Measurements from ENCODE around the gene CYP27A1. TPM values are rescaled to one million over a fixed set of nuclear protein-coding genes. Genes with fewer than 3 reads are reported as not detected.
A peak's percentile ranks its signal among the peaks of the same experiment; 100 is the strongest.

CYP27A1 gene
- 180 TPM for total RNA-seq
- long read RNA-seq, transcript CYP27A1-201 (9 exons, 2,286 nt), result major isoform, 391 of 481 reads
- long read RNA-seq, partial matches to known transcripts, result 31 of 481 reads
- long read RNA-seq, other reads (novel, unspliced or antisense), result 57 of 481 reads

GRCh38 chr2:218781691-218782527, at the start of gene CYP27A1:
Gene CYP27A1 (plus strand): TSS chr2:218782147. CDS start chr2:218782183, 36 bp downstream.
- TF ChIP-seq CTCF (IDR thresholded peaks at IDR 0.05), result no peak
- peaks cover 8% of the 10 kb centered on the region for H3K4me1 ChIP-seq
- ATAC-seq, result peak; percentile 91
- H3K27ac ChIP-seq, result peak within 1 kb of the TSS; percentile 89
- no peaks in the 10 kb centered on the region for H3K36me3 ChIP-seq
- H3K9me3 ChIP-seq, result no peaks in the 10 kb centered on the region
- no peaks in the 10 kb centered on the region for H3K27me3 ChIP-seq
- intact Hi-C loops (cut with DNase I), result no loop called here
- DNase-seq, result peak; percentile 87
- peak within 1 kb of the TSS; percentile 72 for H3K4me3 ChIP-seq

- Histone ChIP-seq H3K36me3 (peaks cover 5% of the 10 kb centered on the region), H3K4me3 (no peak overlapping the region), H3K27ac (peak overlapping the region; percentile 67), H3K4me1 (peaks cover 28% of the 10 kb centered on the region), H3K27me3 (no peaks in the 10 kb centered on the region), H3K9me3 (no peaks in the 10 kb centered on the region)
- DNase-seq (no peak), ATAC-seq (no peak)
- no peak for TF ChIP-seq CTCF (IDR thresholded peaks at IDR 0.05)
- intact Hi-C loops (cut with DNase I), result no loop called here
These were observed 49.2 kb upstream of the CYP27A1 start for GRCh38 chr2:218732761-218733158.

GRCh38 chr2:218733171-218734021, 48.6 kb upstream of the CYP27A1 start:
- intact Hi-C loops (cut with DNase I), result no loop called here

GRCh38 chr2:218734190-218734975, 47.6 kb upstream of the CYP27A1 start:
- intact Hi-C loops (cut with DNase I), result no loop called here
- no peak overlapping the region for H3K4me3 ChIP-seq
- no peak for DNase-seq
- H3K27me3 ChIP-seq, result no peaks in the 10 kb centered on the region
- H3K27ac ChIP-seq, result no peak overlapping the region
- no peaks in the 10 kb centered on the region for H3K9me3 ChIP-seq
- no peak for TF ChIP-seq CTCF (IDR thresholded peaks at IDR 0.05)
- ATAC-seq, result no peak
- peaks cover 20% of the 10 kb centered on the region for H3K36me3 ChIP-seq
- peaks cover 28% of the 10 kb centered on the region for H3K4me1 ChIP-seq

More at GRCh38 chr2:218733171-218734021, 48.6 kb upstream of the CYP27A1 start:
- no peaks in the 10 kb centered on the region for H3K9me3 ChIP-seq
- H3K27me3 ChIP-seq, result no peaks in the 10 kb centered on the region
- peaks cover 11% of the 10 kb centered on the region for H3K36me3 ChIP-seq
- peak overlapping the region; percentile 37 for H3K27ac ChIP-seq
- DNase-seq, result no peak
- TF ChIP-seq CTCF (IDR thresholded peaks at IDR 0.05), result no peak
- peak; percentile 92 for ATAC-seq
- H3K4me3 ChIP-seq, result no peak overlapping the region
- peaks cover 28% of the 10 kb centered on the region for H3K4me1 ChIP-seq

- intact Hi-C loops (cut with DNase I), result no loop called here
- Histone ChIP-seq H3K9me3 (no peaks in the 10 kb centered on the region), H3K36me3 (peaks cover 36% of the 10 kb centered on the region), H3K4me3 (no peak overlapping the region), H3K4me1 (peaks cover 21% of the 10 kb centered on the region), H3K27ac (no peak overlapping the region), H3K27me3 (no peaks in the 10 kb centered on the region)
- no peak for DNase-seq
- TF ChIP-seq CTCF (IDR thresholded peaks at IDR 0.05), result no peak
- no peak for ATAC-seq
These were observed 45.4 kb upstream of the CYP27A1 start for GRCh38 chr2:218736531-218736930.

Data from upper lobe of right lung (tissue), 1 donor.